ENCODE data around the gene SIRT1.

DNA sequence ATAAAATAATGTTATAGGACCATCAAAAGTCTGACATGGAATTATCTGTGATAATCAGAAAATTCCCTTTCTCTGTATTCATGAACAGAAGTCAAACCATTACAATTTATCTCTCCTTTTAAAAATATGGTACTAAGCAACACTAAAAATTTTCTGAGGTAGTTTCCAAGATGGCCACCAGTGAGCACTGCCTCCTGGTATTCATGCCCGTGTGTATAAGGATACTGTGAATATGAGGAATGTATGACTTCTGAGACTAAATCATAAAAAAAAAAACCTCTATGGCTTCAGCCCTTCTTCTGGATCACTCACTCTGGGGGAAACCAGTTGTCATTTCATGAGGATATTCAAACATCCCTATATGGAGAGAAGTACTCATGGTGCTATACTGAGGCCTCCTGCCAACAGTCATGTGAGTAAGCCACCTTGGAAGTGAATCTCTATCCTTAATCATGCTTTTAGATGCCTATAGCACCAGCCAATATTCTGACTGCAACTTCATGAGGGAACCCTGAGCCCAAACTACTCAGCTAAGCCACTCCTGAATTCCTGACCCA lies 41.1 kb downstream of the SIRT1 start:
- TF ChIP-seq ZNF274 (IDR thresholded peaks at IDR 0.05; ENCODE audit: low read depth, low read length) = no peak
- TF ChIP-seq YY1 (IDR thresholded peaks at IDR 0.05; ENCODE audit: insufficient read depth, insufficient read length) = no peak
- TF ChIP-seq SUZ12 (IDR thresholded peaks at IDR 0.05; ENCODE audit: extremely low read depth, insufficient read depth, insufficient read length) = no peak

All from NT2/D1 (cell line).